Natural killer cell (primary cell): ENCODE measurements around the gene PGP. TPM values are rescaled to one million over a fixed set of nuclear protein-coding genes. Genes with fewer than 3 reads are reported as not detected.

ENCODE experiments used
- ATAC-seq, 3 donors: fragments of 150-1000 bp in 2 of 3; fragments of 200-7000 bp in 1 of 3; cut with Tn5 transposase; 1 replicate in 1 of 3; 2 replicates in 2 of 3; pipeline ENCODE4 v1.10.0; 2021; ENCODE audit warnings: mild to moderate bottlenecking in 2 of 3, moderate library complexity in 2 of 3
- DNase-seq, 2 donors: peaks; one replicate each; pipeline versions ENCODE4 v3.0.0 to v3.0.0-alpha.2; 2013 to 2021; ENCODE audit warnings: mixed read lengths in 1 of 2
- H3K27ac ChIP-seq: one replicate; pipeline ENCODE4 v1.5.1; 2013; ENCODE audit warnings: mild to moderate bottlenecking, low read length
- H3K27me3 ChIP-seq: one replicate; pipeline ENCODE4 v1.6.1; 2013; ENCODE audit warnings: low read length; ENCODE audit not compliant: control insufficient read depth, insufficient read depth
- H3K36me3 ChIP-seq: one replicate; pipeline ENCODE4 v1.6.1; 2013; ENCODE audit warnings: low read length; ENCODE audit not compliant: control insufficient read depth, insufficient read depth
- H3K4me1 ChIP-seq: one replicate; pipeline ENCODE4 v1.6.1; 2013; ENCODE audit warnings: low read length; ENCODE audit not compliant: control insufficient read depth, insufficient read depth
- H3K4me3 ChIP-seq: one replicate; pipeline ENCODE4 v1.5.1; 2013; ENCODE audit warnings: low read length
- H3K9me3 ChIP-seq: one replicate; pipeline ENCODE4 v1.6.1; 2013; ENCODE audit warnings: low read length; ENCODE audit not compliant: control insufficient read depth, insufficient read depth
- H3K27ac Mint-ChIP-seq, 2 donors: one replicate each; pipeline ENCODE4 v1.8.0; 2022; ENCODE audit warnings: mild to moderate bottlenecking in 2 of 2, mixed read lengths in 2 of 2, moderate library complexity in 1 of 2
- H3K27me3 Mint-ChIP-seq, 2 donors: one replicate each; pipeline ENCODE4 v1.8.0; 2022; ENCODE audit warnings: low read depth in 2 of 2, mixed read lengths in 2 of 2
- H3K36me3 Mint-ChIP-seq: one replicate; pipeline ENCODE4 v1.8.0; 2022; ENCODE audit warnings: mixed read lengths
- H3K4me1 Mint-ChIP-seq, 2 donors: one replicate each; pipeline ENCODE4 v1.8.0; 2022; ENCODE audit warnings: mixed read lengths in 2 of 2
- H3K4me3 Mint-ChIP-seq: one replicate; pipeline ENCODE4 v1.8.0; 2022; ENCODE audit warnings: mild to moderate bottlenecking, moderate library complexity, mixed read lengths
- H3K9me3 Mint-ChIP-seq, 2 donors: one replicate each; pipeline ENCODE4 v1.8.0; 2022; ENCODE audit warnings: mixed read lengths in 2 of 2
- WGBS: methylation state at CpG from one replicate; pipeline ENCODE4 v1.1.7; 2013; ENCODE audit warnings: missing lambda C conversion rate; ENCODE audit not compliant: insufficient coverage; 5-methylcytosine and 5-hydroxymethylcytosine counted together
- intact Hi-C: fragments of 100-400 bp; cut with micrococcal nuclease; formaldehyde crosslinking; loops from one replicate; pipeline ENCODE4 v1.14.2; 2022
- total RNA-seq, 4 donors: library from RNA; stranded (reverse); fragments of 120-200 nt in 1 of 4; gene quantifications; one replicate each; pipeline versions ENCODE4 v1.2.3 to v1.2.4, GENCODE V29; 2013 to 2022
- TF ChIP-seq, protein P1 (sequence below): fragments of 200-600 bp; IDR thresholded peaks from one replicate; pipeline ENCODE4 v1.8.0; 2022; ENCODE audit warnings: antibody characterized with exemption

PGP gene
- total RNA-seq, 3 donors from 2014 or later (not counting 1 experiment from before 2014, with no cell fraction given) = 9.7 to 12.8 (median 12.4) TPM

DNA sequence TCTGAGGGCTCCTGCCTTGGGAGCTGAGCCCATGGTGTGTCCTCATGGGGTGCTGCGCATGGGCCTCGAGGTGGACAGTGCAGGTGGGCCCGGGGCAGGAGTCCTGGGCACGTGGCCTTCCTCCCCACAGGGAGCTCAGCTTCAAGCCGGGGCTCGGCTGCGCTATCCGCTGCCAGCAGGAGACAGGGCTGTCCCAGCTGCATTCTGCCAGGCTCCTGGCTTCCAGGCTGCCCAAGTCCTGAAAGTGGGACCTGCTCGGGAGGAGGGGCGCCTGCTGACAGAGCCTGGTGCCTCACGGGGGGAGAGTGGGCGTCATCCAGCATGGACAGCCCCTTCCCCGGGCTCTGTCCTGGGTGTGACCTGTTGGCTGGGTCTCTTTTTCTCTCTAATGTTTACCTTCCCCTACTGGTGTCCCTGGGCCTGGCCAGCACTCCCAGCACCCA lies 51.9 kb downstream of the PGP start:
- peaks cover 19% of the 10 kb centered on the region for H3K4me1 ChIP-seq
- H3K27me3 ChIP-seq = no peaks in the 10 kb centered on the region
- Mint-ChIP-seq H3K4me3 (no peak overlapping the region), H3K9me3 (no peaks in the 10 kb centered on the region), H3K36me3 (no peaks in the 10 kb centered on the region), H3K27me3 (no peaks in the 10 kb centered on the region), H3K27ac (no peak overlapping the region), H3K4me1 (peaks cover 0 to 18% of the 10 kb centered on the region in 2 donors)
- intact Hi-C loops = no loop called here
- no peak overlapping the region for H3K4me3 ChIP-seq
- ATAC-seq = no peak
- H3K36me3 ChIP-seq = peaks cover 12% of the 10 kb centered on the region
- H3K9me3 ChIP-seq = no peaks in the 10 kb centered on the region
- H3K27ac ChIP-seq = no peak overlapping the region
- WGBS = 96% methylated on average over 13 of the region's 13 CpGs
- no peak for DNase-seq
- TF ChIP-seq, protein P1, sequence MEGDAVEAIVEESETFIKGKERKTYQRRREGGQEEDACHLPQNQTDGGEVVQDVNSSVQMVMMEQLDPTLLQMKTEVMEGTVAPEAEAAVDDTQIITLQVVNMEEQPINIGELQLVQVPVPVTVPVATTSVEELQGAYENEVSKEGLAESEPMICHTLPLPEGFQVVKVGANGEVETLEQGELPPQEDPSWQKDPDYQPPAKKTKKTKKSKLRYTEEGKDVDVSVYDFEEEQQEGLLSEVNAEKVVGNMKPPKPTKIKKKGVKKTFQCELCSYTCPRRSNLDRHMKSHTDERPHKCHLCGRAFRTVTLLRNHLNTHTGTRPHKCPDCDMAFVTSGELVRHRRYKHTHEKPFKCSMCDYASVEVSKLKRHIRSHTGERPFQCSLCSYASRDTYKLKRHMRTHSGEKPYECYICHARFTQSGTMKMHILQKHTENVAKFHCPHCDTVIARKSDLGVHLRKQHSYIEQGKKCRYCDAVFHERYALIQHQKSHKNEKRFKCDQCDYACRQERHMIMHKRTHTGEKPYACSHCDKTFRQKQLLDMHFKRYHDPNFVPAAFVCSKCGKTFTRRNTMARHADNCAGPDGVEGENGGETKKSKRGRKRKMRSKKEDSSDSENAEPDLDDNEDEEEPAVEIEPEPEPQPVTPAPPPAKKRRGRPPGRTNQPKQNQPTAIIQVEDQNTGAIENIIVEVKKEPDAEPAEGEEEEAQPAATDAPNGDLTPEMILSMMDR = no peak

DNA sequence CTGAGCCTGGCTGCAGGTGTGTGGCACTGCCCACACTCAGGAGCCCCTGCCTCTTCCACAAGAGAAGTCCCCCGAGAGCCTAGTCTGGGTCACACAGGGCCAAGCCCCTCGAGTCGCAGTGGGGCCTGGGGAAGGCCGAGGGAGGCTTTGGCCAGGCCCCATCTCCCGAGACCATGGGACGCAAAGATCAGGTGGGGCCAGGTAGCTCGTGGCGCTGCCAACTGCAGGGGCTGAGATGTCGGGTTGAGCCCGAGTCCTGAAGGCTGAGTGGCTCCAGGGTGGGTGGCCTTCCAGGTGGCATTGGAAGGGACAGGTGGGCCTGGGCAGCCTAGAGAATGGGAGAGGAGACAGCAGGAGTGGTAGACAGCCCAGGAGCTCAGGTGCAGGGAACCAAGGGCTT lies 52.7 kb downstream of the PGP start:
- TF ChIP-seq, protein P1 = no peak
- H3K27me3 Mint-ChIP-seq = no peaks in the 10 kb centered on the region
- H3K27ac Mint-ChIP-seq = peak overlapping the region in 1 of 2 donors; percentile 30
- no peaks in the 10 kb centered on the region for H3K9me3 Mint-ChIP-seq
- intact Hi-C loops = no loop called here
- H3K36me3 ChIP-seq = peaks cover 9% of the 10 kb centered on the region
- H3K27me3 ChIP-seq = no peaks in the 10 kb centered on the region
- no peak overlapping the region for H3K4me3 ChIP-seq
- peaks cover 6 to 26% of the 10 kb centered on the region in 2 donors for H3K4me1 Mint-ChIP-seq
- no peak overlapping the region for H3K27ac ChIP-seq
- ATAC-seq (no peak), DNase-seq (no peak)
- H3K9me3 ChIP-seq = no peaks in the 10 kb centered on the region
- H3K36me3 Mint-ChIP-seq = no peaks in the 10 kb centered on the region
- 96% methylated on average over 10 of the region's 10 CpGs for WGBS
- H3K4me3 Mint-ChIP-seq = no peak overlapping the region
- peaks cover 25% of the 10 kb centered on the region for H3K4me1 ChIP-seq

Other genes starting within 250 kb of the PGP start
- not detected for gene RNF151, start 248.0 kb downstream of the PGP start, total RNA-seq
- gene TBL3, start 242.8 kb downstream of the PGP start, total RNA-seq = 10 to 100 TPM; 25.1 to 28.9 (median 28.1) TPM
- gene NOXO1, start 233.4 kb downstream of the PGP start, total RNA-seq = not detected
- 10 to 100 TPM; 23.8 to 29.5 (median 24.6) TPM for gene GFER, start 230.6 kb downstream of the PGP start, total RNA-seq
- 10 to 100 TPM; 10.3 to 19.3 (median 19.1) TPM for gene SYNGR3, start 224.9 kb downstream of the PGP start, total RNA-seq
- 10 to 100 TPM; 56.1 to 71.6 (median 58.2) TPM for gene ZNF598, start 205.0 kb downstream of the PGP start, total RNA-seq
- under 1 TPM in 1 of 3 donors, not detected in 2; 0.80 TPM for gene NPW, start 195.1 kb downstream of the PGP start, total RNA-seq
- 1 to 10 TPM; 4.3 to 7.1 (median 5.6) TPM for gene NHERF2, start 187.9 kb downstream of the PGP start, total RNA-seq
- gene NTHL1, start 167.0 kb downstream of the PGP start, total RNA-seq = 10 to 100 TPM in 1 of 3 donors, 1 to 10 TPM in 2; 8.7 to 12.9 (median 9.7) TPM
- 100 to 1,000 TPM; 135 to 197 (median 161) TPM for gene TSC2, start 166.9 kb downstream of the PGP start, total RNA-seq
- gene PKD1, start 78.9 kb downstream of the PGP start, total RNA-seq = 100 to 1,000 TPM in 1 of 3 donors, 10 to 100 TPM in 2; 87.0 to 105 (median 99.1) TPM
- gene RAB26, start 66.2 kb downstream of the PGP start, total RNA-seq = under 1 TPM in 2 of 3 donors, not detected in 1; 0.27 to 0.28 TPM
- 10 to 100 TPM; 29.3 to 39.1 (median 37.3) TPM for gene TRAF7, start 59.1 kb downstream of the PGP start, total RNA-seq
- not detected for gene CASKIN1, start 18.2 kb downstream of the PGP start, total RNA-seq
- 10 to 100 TPM; 19.7 to 30.2 (median 27.8) TPM for gene MLST8, start 9.4 kb downstream of the PGP start, total RNA-seq
- 1 to 10 TPM; 3.2 to 5.2 (median 3.6) TPM for gene BRICD5, start 4.0 kb downstream of the PGP start, total RNA-seq
- gene E4F1, start 8.8 kb upstream of the PGP start, total RNA-seq = 10 to 100 TPM; 43.6 to 45.7 (median 45.7) TPM
- gene DNASE1L2, start 21.6 kb upstream of the PGP start, total RNA-seq = 1 to 10 TPM in 1 of 3 donors, under 1 TPM in 2; 0.19 to 1.4 (median 0.77) TPM
- gene ECI1, start 36.7 kb upstream of the PGP start, total RNA-seq = 10 to 100 TPM; 14.6 to 19.2 (median 19.0) TPM
- gene RNPS1, start 53.3 kb upstream of the PGP start, total RNA-seq = 100 to 1,000 TPM; 269 to 284 (median 273) TPM
- 10 to 100 TPM; 12.2 to 17.5 (median 16.6) TPM for gene ABCA3, start 125.9 kb upstream of the PGP start, total RNA-seq
- 10 to 100 TPM in 1 of 3 donors, 1 to 10 TPM in 2; 7.5 to 14.2 (median 8.4) TPM for gene CCNF, start 214.6 kb upstream of the PGP start, total RNA-seq
- gene TEDC2, start 245.3 kb upstream of the PGP start, total RNA-seq = 1 to 10 TPM in 1 of 3 donors, under 1 TPM in 2; 0.47 to 2.2 (median 0.55) TPM